PC-3 (cell line): Measurements from ENCODE around the gene UBE3D. TPM values are rescaled to one million over a fixed set of nuclear protein-coding genes. Genes with fewer than 3 reads are reported as not detected.

Experiments
- ATAC-seq: fragments of 200-7000 bp; cut with Tn5 transposase; 2 replicates; pipeline ENCODE4 v1.9.1; 2020; ENCODE audit warnings: mild to moderate bottlenecking, moderate library complexity
- BruUV-seq: library from RNA; stranded (reverse); fragments of 400-500 nt; replicated peaks from 2 replicates; lab custom pipeline; 2021; lab: Mats Ljungman, UMichigan
- CTCF ChIA-PET: fragments of 300-600 bp; sonication (Branson Sonifier 250); formaldehyde crosslinking; loops from one replicate; lab custom pipeline; 2022; ENCODE audit warnings: antibody characterized with exemption; lab: Charles Lee
- POLR2A ChIA-PET: fragments of 300-600 bp; sonication (Branson Sonifier 250); formaldehyde crosslinking; loops from one replicate; lab custom pipeline; 2022; ENCODE audit warnings: antibody characterized with exemption; ENCODE audit not compliant: unreplicated experiment; lab: Charles Lee
- DNase-seq: peaks from one replicate; pipeline ENCODE4 v3.0.0-alpha.2; 2015
- H2AFZ ChIP-seq: fragments of 300-600 bp; sonication (generic); 2 replicates; pipeline ENCODE4 v1.6.0; 2016; ENCODE audit warnings: antibody characterized with exemption, low read length
- H3F3A ChIP-seq: fragments of 300-600 bp; sonication (generic); one replicate; pipeline ENCODE4 v1.6.0; 2017; ENCODE audit warnings: antibody characterized with exemption, low read length, control low read depth, mild to moderate bottlenecking; ENCODE audit not compliant: unreplicated experiment
- H3K27ac ChIP-seq: fragments of 300-600 bp; sonication (generic); 2 replicates; pipeline ENCODE4 v1.5.1; 2016; ENCODE audit warnings: mild to moderate bottlenecking, low read length
- H3K27me3 ChIP-seq: fragments of 300-600 bp; sonication (generic); 2 replicates; pipeline ENCODE4 v1.6.1; 2016; ENCODE audit warnings: low read length, mixed read lengths
- H3K36me3 ChIP-seq: fragments of 300-600 bp; sonication (generic); 2 replicates; pipeline ENCODE4 v1.6.1; 2016; ENCODE audit warnings: low read depth, mixed run types, low read length, mixed read lengths
- H3K4me1 ChIP-seq: fragments of 300-600 bp; sonication (generic); 2 replicates; pipeline ENCODE4 v1.5.1; 2016; ENCODE audit warnings: low read length; ENCODE audit not compliant: insufficient read depth
- H3K4me2 ChIP-seq: fragments of 300-600 bp; sonication (generic); 2 replicates; pipeline ENCODE4 v1.6.0; 2016; ENCODE audit warnings: low read length
- H3K4me3 ChIP-seq: fragments of 300-600 bp; sonication (generic); 2 replicates; pipeline ENCODE4 v1.5.1; 2016; ENCODE audit warnings: mild to moderate bottlenecking, low read length, mixed read lengths
- H3K79me2 ChIP-seq: fragments of 300-600 bp; sonication (generic); 2 replicates; pipeline ENCODE4 v1.6.1; 2017; ENCODE audit warnings: low read length, mixed read lengths
- H3K9ac ChIP-seq: fragments of 300-600 bp; sonication (generic); 2 replicates; pipeline ENCODE4 v1.6.0; 2016; ENCODE audit warnings: mild to moderate bottlenecking, low read length
- H3K9me2 ChIP-seq: fragments of 300-600 bp; sonication (generic); replicated peaks from 2 replicates; pipeline ENCODE4 v1.6.1; 2016; ENCODE audit warnings: mixed run types, low read length, mixed read lengths
- H3K9me3 ChIP-seq: fragments of 300-600 bp; sonication (generic); 2 replicates; pipeline ENCODE4 v1.6.1; 2016; ENCODE audit warnings: low read length, mixed read lengths
- H4K20me1 ChIP-seq: fragments of 300-600 bp; sonication (generic); 2 replicates; pipeline ENCODE4 v1.6.1; 2016; ENCODE audit warnings: low read length, mixed read lengths
- CTCF ChIP-seq: fragments of 300-600 bp; sonication (generic); conservative IDR thresholded peaks from 2 replicates; pipeline ENCODE4 v1.5.1; 2017; ENCODE audit warnings: antibody characterized with exemption, low read depth, mild to moderate bottlenecking, low read length
- EZH2 ChIP-seq: fragments of 300-600 bp; sonication (generic); IDR thresholded peaks from one replicate; pipeline ENCODE4 v1.6.1; 2017; ENCODE audit warnings: antibody characterized with exemption, mild to moderate bottlenecking, low read length; ENCODE audit not compliant: unreplicated experiment
- EZH2phosphoT487 ChIP-seq: fragments of 300-600 bp; sonication (generic); IDR thresholded peaks from 2 replicates; pipeline ENCODE4 v1.6.1; 2018; ENCODE audit warnings: mild to moderate bottlenecking, antibody characterized with exemption, low read length, borderline replicate concordance
- intact Hi-C: fragments of 100-400 bp; cut with micrococcal nuclease; formaldehyde crosslinking; loops from 2 replicates; pipeline ENCODE4 v1.9.0; 2023
- total RNA-seq: library from RNA; depleted of rRNA; stranded (reverse); fragments of >200 nt; gene quantifications from 2 replicates; pipeline ENCODE4 v1.2.3, GENCODE V29; 2014

UBE3D gene
- total RNA-seq, 1 experiment from 2014 or later, result 5.0 TPM

DNA sequence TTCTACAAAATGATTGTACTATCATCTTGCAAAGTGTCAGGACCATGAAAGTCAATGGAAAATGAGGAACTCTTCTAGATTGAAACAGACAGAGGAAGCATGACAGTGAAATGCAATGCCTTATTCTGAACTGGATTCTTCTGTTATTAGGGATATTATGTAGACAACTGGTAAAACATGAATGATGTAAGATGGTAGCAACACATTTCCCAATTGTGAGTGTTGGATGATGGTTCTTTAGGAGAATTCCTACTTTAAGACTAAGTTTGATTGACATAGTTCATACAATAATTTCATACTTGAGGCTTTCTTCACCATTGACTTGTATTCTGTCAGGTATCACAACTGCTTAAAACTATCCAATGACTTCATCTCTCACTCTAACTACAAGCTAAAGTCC, 4.5 kb downstream of the UBE3D start:
- H3K36me3 ChIP-seq, result no peaks in the 10 kb centered on the region; the same call in 1 of the 2 replicates
- H3K9ac ChIP-seq, result no peak overlapping the region
- H3K9me3 ChIP-seq, result no peaks in the 10 kb centered on the region
- ChIA-PET POLR2A (no interaction called here), CTCF (no interaction called here)
- H4K20me1 ChIP-seq, result no peaks in the 10 kb centered on the region
- H3K27me3 ChIP-seq, result no peaks in the 10 kb centered on the region
- no peak overlapping the region for H2AFZ ChIP-seq
- no peak overlapping the region for H3K27ac ChIP-seq
- H3K4me1 ChIP-seq, result peaks cover 8% of the 10 kb centered on the region; the same call in 1 of the 2 replicates
- intact Hi-C loops, result no loop called here
- BruUV-seq, result no TSS peak
- H3K4me3 ChIP-seq, result no peak overlapping the region
- DNase-seq (no peak), ATAC-seq (no peak)
- no peak overlapping the region for H3K4me2 ChIP-seq
- H3K79me2 ChIP-seq, result peaks cover 34% of the 10 kb centered on the region
- no peaks in the 10 kb centered on the region for H3K9me2 ChIP-seq
- no peaks in the 10 kb centered on the region for H3F3A ChIP-seq
- no peak for TF ChIP-seq EZH2
- no peak for TF ChIP-seq EZH2phosphoT487
- TF ChIP-seq CTCF, result no peak

GRCh38 chr6:83057705-83058321, 7.8 kb downstream of the UBE3D start:
- peaks cover 7% of the 10 kb centered on the region for H3K79me2 ChIP-seq
- ATAC-seq (peak; percentile 68), DNase-seq (peak; percentile 67)
- no peak overlapping the region for H3K27ac ChIP-seq
- peak; percentile 85 for TF ChIP-seq CTCF
- no peak for TF ChIP-seq EZH2
- H3K36me3 ChIP-seq, result peaks cover 2% of the 10 kb centered on the region
- H3K27me3 ChIP-seq, result no peaks in the 10 kb centered on the region
- no peak overlapping the region for H3K4me2 ChIP-seq
- no peaks in the 10 kb centered on the region for H3K9me2 ChIP-seq
- H3F3A ChIP-seq, result no peaks in the 10 kb centered on the region
- ChIA-PET CTCF (interaction anchor here (0.7 kb wide), 1 partner anchor 787 kb away, joined by 3 read pairs; no protein-coding TSS in a partner anchor), POLR2A (no interaction called here)
- no peak overlapping the region for H3K9ac ChIP-seq
- no peak overlapping the region for H3K4me3 ChIP-seq
- no TSS peak for BruUV-seq
- H2AFZ ChIP-seq, result no peak overlapping the region
- intact Hi-C loops, result loop anchor here (1.0 to 5.0 kb wide), 5 partner anchors 346 to 806 kb away; no protein-coding TSS in a partner anchor
- H4K20me1 ChIP-seq, result no peaks in the 10 kb centered on the region
- H3K9me3 ChIP-seq, result no peaks in the 10 kb centered on the region
- no peaks in the 10 kb centered on the region for H3K4me1 ChIP-seq

DNA sequence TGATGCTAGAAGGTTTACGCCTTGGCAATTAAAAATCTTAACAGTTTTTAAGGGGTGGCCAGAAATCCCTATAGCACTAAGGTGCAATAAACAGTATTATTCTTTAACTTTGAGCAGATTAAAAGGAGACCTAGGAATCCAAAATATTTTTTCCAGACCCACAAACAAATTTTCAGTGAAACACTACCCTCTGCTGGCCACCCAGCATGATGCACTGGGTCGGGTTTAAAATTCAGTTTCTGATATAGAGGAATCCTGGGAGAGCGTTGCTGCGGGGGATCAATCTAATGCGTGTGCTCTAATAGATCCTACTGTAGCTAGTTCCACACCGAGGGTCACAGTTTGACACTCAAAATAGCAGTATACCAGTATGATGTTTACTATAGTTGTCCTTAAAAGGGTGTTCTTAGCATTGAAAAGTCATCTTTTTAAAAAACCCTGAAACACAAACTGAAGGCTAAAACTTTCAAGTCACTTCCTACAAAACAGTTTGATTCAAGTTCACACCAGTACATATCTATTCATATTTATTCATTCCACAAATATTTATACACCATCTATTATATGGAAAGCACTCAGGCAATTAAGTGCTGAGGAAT, 10.2 kb downstream of the UBE3D start:
- H3K79me2 ChIP-seq, result no peaks in the 10 kb centered on the region
- no peaks in the 10 kb centered on the region for H4K20me1 ChIP-seq
- intact Hi-C loops, result loop anchor here (1.0 to 5.0 kb wide), 6 partner anchors 179 to 785 kb away; no protein-coding TSS in a partner anchor
- no peak overlapping the region for H3K27ac ChIP-seq
- H3K4me3 ChIP-seq, result no peak overlapping the region
- no peak for ATAC-seq
- H3K9ac ChIP-seq, result no peak overlapping the region
- no peaks in the 10 kb centered on the region for H3K27me3 ChIP-seq
- TF ChIP-seq CTCF, result peak; percentile 81
- no peak for TF ChIP-seq EZH2phosphoT487
- TF ChIP-seq EZH2, result no peak
- ChIA-PET POLR2A (no interaction called here), CTCF (no interaction called here)
- DNase-seq, result peak; percentile 60
- H3K9me3 ChIP-seq, result no peaks in the 10 kb centered on the region
- BruUV-seq, result no TSS peak
- H3K4me1 ChIP-seq, result peaks cover 11% of the 10 kb centered on the region; the same call in 1 of the 2 replicates
- H3K36me3 ChIP-seq, result peaks cover 2% of the 10 kb centered on the region
- H3K9me2 ChIP-seq, result no peaks in the 10 kb centered on the region
- H3K4me2 ChIP-seq, result no peak overlapping the region
- H3F3A ChIP-seq, result no peaks in the 10 kb centered on the region
- no peak overlapping the region for H2AFZ ChIP-seq
